ENCODE results near the gene TMX3.

Gene TMX3

DNA sequence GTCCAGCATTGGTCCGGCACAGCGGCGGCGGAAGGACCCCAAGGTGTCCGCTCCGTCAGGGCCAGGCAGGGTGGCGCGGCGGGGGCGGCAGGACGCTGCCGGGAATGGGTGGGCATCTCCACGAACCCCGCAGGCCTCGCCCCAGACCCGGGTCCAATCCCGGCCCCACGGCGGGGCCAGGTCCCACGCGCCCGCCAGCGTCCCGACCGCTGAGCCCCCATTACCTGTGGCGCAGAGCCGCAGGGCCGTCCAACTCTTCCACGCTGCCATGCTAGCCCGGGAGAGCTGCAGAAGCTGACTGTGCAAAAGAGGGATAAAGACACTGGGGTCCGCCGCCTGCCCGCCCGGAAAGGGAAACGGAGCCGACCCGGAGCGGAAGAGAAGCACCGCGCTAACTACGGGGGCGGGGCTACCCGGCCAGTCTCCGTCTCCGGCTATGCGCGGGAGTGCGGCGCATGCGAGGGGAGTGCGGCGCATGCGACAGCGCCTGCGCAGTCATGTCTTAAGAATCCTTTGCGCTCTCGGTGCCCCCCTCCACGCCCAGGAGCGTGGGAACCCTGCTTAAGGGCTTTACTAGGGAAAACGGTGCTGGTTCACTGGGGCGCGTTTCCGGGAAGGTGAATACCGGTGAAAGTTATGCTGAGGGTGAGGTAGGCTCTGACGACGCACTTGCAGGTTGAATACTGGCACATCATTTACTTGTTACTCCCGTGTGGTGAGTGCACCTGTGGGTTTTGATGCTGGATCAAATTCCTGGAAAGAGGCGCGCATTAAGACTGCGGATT, at the start of gene TMX3:
TMX3 (minus strand) TSS at position 397 of the 785 bp plus-strand sequence; CDS start at position 270, 127 bp downstream.
- DNase-seq (ENCODE audit: low spot score), result peak; percentile 75

- DNase-seq (ENCODE audit: low spot score), result no peak
Observed at GRCh38 chr18:68764016-68764415, 49.1 kb upstream of the TMX3 start.

GRCh38 chr18:68763083-68763482, 48.2 kb upstream of the TMX3 start:
- DNase-seq (ENCODE audit: low spot score), result no peak

DNA sequence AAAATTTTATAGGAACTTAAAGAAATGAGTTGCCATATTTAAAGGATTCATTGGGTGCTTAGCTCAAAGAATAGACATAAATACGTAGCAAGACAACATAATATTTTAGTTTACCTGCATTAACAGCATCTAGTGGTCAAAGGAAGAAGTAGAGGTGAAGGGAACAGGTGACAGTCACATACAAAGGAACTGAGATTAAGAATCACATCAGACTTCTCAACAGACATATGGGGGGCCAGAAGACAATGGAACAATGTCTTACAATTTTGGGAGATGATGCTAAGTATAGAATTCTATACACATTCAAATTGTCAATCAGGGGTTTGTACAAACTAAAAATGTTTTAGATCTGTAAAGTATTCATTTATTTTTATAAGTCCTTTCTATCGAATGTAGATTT, 44.4 kb upstream of the TMX3 start:
- no peak for DNase-seq (ENCODE audit: low spot score)

DNA sequence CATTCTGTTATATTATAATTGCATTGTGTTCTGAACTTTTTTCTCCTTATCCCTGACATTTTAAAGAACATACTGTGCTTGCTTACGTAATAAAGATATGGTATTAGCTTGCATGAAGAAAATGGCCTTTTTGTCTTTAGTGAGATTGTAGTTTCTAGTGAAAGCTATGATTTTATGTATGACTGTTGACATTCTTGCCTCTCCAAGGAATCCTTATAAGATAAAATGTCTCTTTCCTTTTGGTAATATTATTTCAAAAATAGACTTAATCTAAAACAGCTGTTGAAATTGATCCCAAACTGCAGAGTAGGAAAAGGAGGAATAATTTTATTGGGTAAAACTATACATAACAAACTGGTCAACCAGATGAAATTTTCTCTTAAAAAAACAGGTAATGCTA, 42.2 kb upstream of the TMX3 start:
- DNase-seq (ENCODE audit: low spot score), result no peak

GRCh38 chr18:68742206-68742605, 27.3 kb upstream of the TMX3 start:
- DNase-seq (ENCODE audit: low spot score), result no peak

DNA sequence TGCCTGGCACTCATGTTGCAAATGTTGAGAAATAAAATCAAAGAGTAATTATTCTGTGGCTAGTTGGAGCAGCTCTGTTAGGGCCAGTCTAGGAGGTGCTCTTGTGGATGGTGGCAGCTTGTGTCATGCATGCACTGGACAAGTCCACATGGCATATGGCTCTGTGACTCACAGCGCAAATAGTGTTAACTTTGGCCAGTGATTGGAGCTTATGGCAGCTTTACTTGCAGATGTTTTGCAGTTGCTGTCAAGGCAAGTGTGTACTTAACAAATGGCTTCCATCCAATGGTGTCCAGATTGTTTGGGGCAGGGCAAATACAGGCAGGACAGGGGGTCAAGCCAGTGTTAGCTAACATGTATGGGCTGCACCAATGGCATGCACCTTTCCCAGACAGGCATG, 26.1 kb upstream of the TMX3 start:
- no peak for DNase-seq (ENCODE audit: low spot score)

DNA sequence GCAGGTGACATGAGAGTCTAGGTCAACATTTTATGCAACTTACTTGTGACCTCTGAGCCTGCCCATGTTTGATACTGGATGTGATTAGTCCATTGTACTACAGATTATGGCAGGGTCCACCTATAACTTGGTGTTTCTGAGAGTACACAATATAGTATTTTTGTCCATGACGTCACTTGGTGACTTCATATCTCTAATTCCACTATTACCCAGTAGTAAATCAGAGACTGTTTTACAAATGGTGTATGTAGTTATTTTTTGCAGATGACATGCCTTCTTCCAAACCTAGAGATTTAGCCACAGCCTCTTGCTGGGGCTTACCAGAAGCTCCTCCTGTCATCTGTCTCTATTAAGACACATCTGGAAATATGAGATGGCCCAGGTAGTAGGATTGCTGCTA, 24.6 kb upstream of the TMX3 start:
- no peak for DNase-seq (ENCODE audit: low spot score)

DNA sequence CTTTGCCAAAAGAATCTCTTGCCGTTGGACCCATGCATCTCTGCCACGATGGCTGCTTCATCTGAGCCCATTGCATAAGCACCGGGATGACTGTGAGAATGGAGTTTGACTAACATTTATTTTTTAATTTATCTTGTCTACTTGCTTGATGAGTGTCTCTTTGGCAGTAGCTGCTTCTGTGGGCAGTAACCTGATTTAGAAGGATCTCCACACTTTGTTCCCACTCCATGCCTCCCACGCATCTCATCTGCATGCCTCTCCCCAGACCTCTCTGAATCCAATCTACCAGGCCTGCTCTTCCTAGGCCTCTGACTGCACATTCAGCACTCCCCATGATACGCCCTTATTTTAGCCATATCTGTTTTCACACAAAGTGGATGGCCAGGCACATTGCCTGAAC, 23.7 kb upstream of the TMX3 start:
- DNase-seq (ENCODE audit: low spot score), result no peak

DNA sequence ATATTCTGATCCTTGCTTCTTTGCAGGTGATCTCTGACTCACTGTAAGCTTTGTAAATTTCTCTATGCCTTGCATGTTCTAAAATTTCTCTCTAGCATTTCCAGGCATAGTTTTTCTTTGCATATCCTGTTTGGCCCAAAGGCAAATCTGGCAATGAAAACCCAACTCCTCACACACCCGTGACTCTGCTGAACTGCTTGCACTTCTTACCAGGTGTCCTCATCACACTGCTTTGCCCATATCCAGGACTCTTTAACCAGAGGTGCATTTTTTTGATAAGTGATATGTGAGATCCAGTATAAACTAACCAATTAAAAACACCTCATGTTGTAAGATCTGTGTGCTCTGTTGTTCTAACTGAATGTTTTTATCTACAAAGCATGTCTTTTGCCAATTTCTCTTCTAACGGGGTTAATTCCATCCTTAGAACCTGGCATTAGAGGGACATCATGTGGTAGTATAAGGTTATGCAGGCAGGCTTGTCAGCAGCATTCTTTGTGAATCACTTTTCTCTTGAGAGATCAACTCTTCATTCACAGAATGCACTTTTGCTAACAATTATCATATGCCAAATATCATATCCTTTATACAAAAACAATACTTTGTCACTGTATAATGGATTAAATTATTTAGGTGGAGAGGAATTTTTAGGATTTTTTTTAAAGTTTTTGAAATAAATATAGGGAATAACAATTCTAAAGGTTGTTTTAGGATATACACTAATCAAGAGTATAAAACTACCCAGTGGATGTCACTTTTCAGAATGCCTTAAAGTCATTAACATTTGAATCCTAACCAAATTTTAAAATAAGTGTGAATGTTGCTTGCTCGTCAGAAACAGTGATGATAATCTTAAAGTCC, 20.8 kb upstream of the TMX3 start:
- DNase-seq (ENCODE audit: low spot score), result no peak

- no peak for DNase-seq (ENCODE audit: low spot score)
Observed at GRCh38 chr18:68734308-68734707, 19.4 kb upstream of the TMX3 start.

GRCh38 chr18:68733707-68734106, 18.8 kb upstream of the TMX3 start:
- DNase-seq (ENCODE audit: low spot score), result no peak

DNA sequence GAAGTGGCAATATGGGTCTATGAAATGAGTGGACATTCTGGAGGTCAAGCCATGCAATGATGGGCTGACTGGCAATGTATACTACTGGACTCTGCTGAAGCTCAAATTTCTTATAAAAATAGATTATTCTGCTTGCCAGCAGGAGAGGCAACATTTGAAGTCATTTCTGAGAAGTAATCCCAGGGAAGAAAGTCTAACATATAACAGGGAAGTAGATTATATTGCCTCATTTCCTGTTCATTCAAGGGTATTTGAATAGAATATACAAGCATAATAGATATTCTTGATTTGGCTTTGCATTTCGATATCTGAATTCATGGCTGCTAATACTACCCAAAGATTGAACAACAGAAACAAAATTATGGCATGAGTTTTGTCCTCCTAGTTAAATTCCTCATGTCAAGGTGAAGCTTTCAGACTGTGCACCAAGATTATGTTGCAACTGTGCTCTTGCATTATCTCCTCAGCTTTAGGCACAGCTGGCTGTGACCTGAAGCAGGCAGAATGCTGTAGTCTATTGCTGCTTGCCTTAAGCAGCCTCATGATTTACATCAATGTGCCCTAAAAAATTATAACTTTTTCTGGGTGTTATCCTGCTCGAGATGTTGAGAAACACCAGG, 13.3 kb upstream of the TMX3 start:
- DNase-seq (ENCODE audit: low spot score), result no peak

GRCh38 chr18:68727506-68727905, 12.6 kb upstream of the TMX3 start:
- DNase-seq (ENCODE audit: low spot score), result no peak

- no peak for DNase-seq (ENCODE audit: low spot score)
Observed at GRCh38 chr18:68725346-68725745, 10.4 kb upstream of the TMX3 start.

GRCh38 chr18:68724021-68724420, 9.1 kb upstream of the TMX3 start:
- DNase-seq (ENCODE audit: low spot score), result no peak

- DNase-seq (ENCODE audit: low spot score), result no peak
Observed at GRCh38 chr18:68723539-68723938, 8.6 kb upstream of the TMX3 start.

DNA sequence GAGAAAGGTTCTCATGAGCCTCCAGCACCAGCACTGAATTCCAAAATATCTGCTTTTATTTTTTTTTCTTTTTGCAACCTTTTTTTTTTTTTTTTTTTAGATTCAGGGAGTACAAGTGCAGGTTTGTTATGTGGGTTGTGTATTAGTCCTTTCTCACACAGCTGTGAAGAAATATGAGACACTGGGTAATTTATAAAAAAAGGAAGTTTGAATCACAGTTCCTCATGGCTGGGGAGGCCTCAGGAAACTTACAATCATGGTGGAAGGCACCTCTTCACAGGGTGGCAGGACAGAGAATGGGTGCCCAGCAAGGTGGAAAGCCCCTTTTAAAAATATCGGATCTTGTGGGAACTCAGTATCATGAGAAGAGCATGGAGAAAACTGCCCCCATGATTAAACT, 7.9 kb upstream of the TMX3 start:
- no peak for DNase-seq (ENCODE audit: low spot score)

DNA sequence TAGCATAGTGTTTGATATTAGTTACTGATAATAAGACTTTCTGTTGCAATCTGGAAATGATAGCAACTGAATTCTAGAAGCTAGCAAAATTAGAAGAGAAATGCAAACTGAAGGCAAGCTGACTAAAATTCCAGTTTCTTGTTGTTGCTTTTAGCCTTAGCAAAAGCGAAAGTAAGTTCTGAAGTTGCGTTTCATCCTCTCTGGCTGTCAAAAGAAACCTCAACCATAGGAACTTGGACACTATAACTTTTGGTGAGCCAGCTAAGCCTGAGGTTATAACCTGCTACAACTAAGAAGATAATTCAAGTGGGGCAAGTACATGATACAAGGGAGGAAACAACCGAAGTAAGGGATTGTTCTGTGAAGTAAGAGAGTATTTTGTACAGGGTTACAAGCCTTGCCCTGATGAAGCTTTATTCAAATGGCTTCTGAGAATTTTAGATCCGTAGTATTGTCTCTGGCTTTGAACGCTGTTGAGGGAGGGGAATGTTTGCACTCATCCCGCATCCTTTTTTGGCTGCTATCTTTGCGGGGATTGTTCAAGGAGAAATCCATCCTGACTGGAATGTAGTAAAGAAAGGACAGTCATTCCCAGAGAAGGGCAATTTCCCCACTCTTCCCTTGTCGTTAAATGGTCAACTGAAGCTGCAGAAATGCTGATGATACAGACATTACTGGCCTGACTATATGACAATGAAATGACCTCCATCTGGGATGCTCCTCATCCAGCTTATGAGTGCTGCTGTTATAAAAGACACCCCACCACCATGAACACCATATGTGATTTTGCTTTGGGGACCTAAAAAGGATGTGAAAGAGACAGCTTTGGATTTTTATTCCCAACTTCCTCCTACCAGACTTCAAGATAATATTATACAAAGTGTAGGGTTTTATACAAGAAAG, 7.0 kb upstream of the TMX3 start:
- DNase-seq (ENCODE audit: low spot score), result no peak

DNA sequence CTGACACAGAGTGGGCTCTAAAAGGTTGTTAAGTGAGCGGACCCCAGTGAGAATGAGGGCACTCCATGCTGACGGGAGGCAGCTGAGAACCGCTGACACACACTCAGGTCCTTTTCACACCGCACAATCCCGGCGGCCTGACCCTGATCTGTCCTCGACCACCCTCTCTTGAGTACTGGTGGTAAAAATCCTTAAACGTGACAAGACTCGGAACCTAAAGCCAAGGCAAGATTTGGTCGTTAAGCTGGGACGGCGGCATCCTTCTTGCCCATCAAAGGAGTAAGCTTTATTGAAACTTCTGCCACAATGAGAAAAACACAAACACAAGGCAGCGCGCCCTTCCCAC, 569 bp downstream of the TMX3 start:
- DNase-seq (ENCODE audit: low spot score), result no peak

DNA sequence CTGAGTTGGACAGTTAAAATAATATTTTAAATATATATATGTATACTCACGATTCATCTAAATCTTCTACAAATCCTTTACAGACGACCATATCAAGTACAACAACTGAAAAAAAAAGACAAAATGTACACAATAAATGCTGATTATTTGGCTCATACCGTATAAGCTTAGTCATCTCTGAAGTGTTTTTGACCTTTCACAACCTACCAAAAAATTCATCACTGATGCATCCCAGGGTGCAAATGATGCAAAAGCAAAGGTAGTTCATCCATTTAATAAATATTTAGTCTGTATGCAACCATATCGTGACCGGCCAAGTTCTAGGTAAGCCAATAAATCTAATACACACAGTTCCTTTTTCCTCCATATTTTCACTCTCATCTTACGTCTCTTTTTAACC, 1.1 kb downstream of the TMX3 start:
- no peak for DNase-seq (ENCODE audit: low spot score)

GRCh38 chr18:68713131-68713530, 1.8 kb downstream of the TMX3 start:
- DNase-seq (ENCODE audit: low spot score), result no peak
